PC-3 (cell line): ENCODE measurements around the gene MUCL3. TPM values are rescaled to one million over a fixed set of nuclear protein-coding genes. Genes with fewer than 3 reads are reported as not detected.
"Not testable (repeated sequence)": the region's sequence is repeated elsewhere in the genome, so short reads cannot be mapped to it uniquely, and the experiment has no call there.

Source experiments
- ATAC-seq: fragments of 200-7000 bp; cut with Tn5 transposase; 2 replicates; pipeline ENCODE4 v1.9.1; 2020; ENCODE audit warnings: mild to moderate bottlenecking, moderate library complexity
- BruUV-seq: library from RNA; stranded (reverse); fragments of 400-500 nt; replicated peaks from 2 replicates; lab custom pipeline; 2021; lab: Mats Ljungman, UMichigan
- CTCF ChIA-PET: fragments of 300-600 bp; sonication (Branson Sonifier 250); formaldehyde crosslinking; loops from one replicate; lab custom pipeline; 2022; ENCODE audit warnings: antibody characterized with exemption; lab: Charles Lee
- POLR2A ChIA-PET: fragments of 300-600 bp; sonication (Branson Sonifier 250); formaldehyde crosslinking; loops from one replicate; lab custom pipeline; 2022; ENCODE audit warnings: antibody characterized with exemption; ENCODE audit not compliant: unreplicated experiment; lab: Charles Lee
- DNase-seq: peaks from one replicate; pipeline ENCODE4 v3.0.0-alpha.2; 2015
- H2AFZ ChIP-seq: fragments of 300-600 bp; sonication (generic); 2 replicates; pipeline ENCODE4 v1.6.0; 2016; ENCODE audit warnings: antibody characterized with exemption, low read length
- H3F3A ChIP-seq: fragments of 300-600 bp; sonication (generic); one replicate; pipeline ENCODE4 v1.6.0; 2017; ENCODE audit warnings: antibody characterized with exemption, low read length, control low read depth, mild to moderate bottlenecking; ENCODE audit not compliant: unreplicated experiment
- H3K27ac ChIP-seq: fragments of 300-600 bp; sonication (generic); 2 replicates; pipeline ENCODE4 v1.5.1; 2016; ENCODE audit warnings: mild to moderate bottlenecking, low read length
- H3K27me3 ChIP-seq: fragments of 300-600 bp; sonication (generic); 2 replicates; pipeline ENCODE4 v1.6.1; 2016; ENCODE audit warnings: low read length, mixed read lengths
- H3K36me3 ChIP-seq: fragments of 300-600 bp; sonication (generic); 2 replicates; pipeline ENCODE4 v1.6.1; 2016; ENCODE audit warnings: low read depth, mixed run types, low read length, mixed read lengths
- H3K4me1 ChIP-seq: fragments of 300-600 bp; sonication (generic); 2 replicates; pipeline ENCODE4 v1.5.1; 2016; ENCODE audit warnings: low read length; ENCODE audit not compliant: insufficient read depth
- H3K4me2 ChIP-seq: fragments of 300-600 bp; sonication (generic); 2 replicates; pipeline ENCODE4 v1.6.0; 2016; ENCODE audit warnings: low read length
- H3K4me3 ChIP-seq: fragments of 300-600 bp; sonication (generic); 2 replicates; pipeline ENCODE4 v1.5.1; 2016; ENCODE audit warnings: mild to moderate bottlenecking, low read length, mixed read lengths
- H3K79me2 ChIP-seq: fragments of 300-600 bp; sonication (generic); 2 replicates; pipeline ENCODE4 v1.6.1; 2017; ENCODE audit warnings: low read length, mixed read lengths
- H3K9ac ChIP-seq: fragments of 300-600 bp; sonication (generic); 2 replicates; pipeline ENCODE4 v1.6.0; 2016; ENCODE audit warnings: mild to moderate bottlenecking, low read length
- H3K9me2 ChIP-seq: fragments of 300-600 bp; sonication (generic); replicated peaks from 2 replicates; pipeline ENCODE4 v1.6.1; 2016; ENCODE audit warnings: mixed run types, low read length, mixed read lengths
- H3K9me3 ChIP-seq: fragments of 300-600 bp; sonication (generic); 2 replicates; pipeline ENCODE4 v1.6.1; 2016; ENCODE audit warnings: low read length, mixed read lengths
- H4K20me1 ChIP-seq: fragments of 300-600 bp; sonication (generic); 2 replicates; pipeline ENCODE4 v1.6.1; 2016; ENCODE audit warnings: low read length, mixed read lengths
- EZH2 ChIP-seq: fragments of 300-600 bp; sonication (generic); IDR thresholded peaks from one replicate; pipeline ENCODE4 v1.6.1; 2017; ENCODE audit warnings: antibody characterized with exemption, mild to moderate bottlenecking, low read length; ENCODE audit not compliant: unreplicated experiment
- EZH2phosphoT487 ChIP-seq: fragments of 300-600 bp; sonication (generic); IDR thresholded peaks from 2 replicates; pipeline ENCODE4 v1.6.1; 2018; ENCODE audit warnings: mild to moderate bottlenecking, antibody characterized with exemption, low read length, borderline replicate concordance
- intact Hi-C: fragments of 100-400 bp; cut with micrococcal nuclease; formaldehyde crosslinking; loops from 2 replicates; pipeline ENCODE4 v1.9.0; 2023
- total RNA-seq: library from RNA; depleted of rRNA; stranded (reverse); fragments of >200 nt; gene quantifications from 2 replicates; pipeline ENCODE4 v1.2.3, GENCODE V29; 2014
- TF ChIP-seq, protein P1 (sequence below): fragments of 300-600 bp; sonication (generic); conservative IDR thresholded peaks from 2 replicates; pipeline ENCODE4 v1.5.1; 2017; ENCODE audit warnings: antibody characterized with exemption, low read depth, mild to moderate bottlenecking, low read length

MUCL3 gene
- total RNA-seq, 1 experiment from 2014 or later = 0.04 TPM

DNA sequence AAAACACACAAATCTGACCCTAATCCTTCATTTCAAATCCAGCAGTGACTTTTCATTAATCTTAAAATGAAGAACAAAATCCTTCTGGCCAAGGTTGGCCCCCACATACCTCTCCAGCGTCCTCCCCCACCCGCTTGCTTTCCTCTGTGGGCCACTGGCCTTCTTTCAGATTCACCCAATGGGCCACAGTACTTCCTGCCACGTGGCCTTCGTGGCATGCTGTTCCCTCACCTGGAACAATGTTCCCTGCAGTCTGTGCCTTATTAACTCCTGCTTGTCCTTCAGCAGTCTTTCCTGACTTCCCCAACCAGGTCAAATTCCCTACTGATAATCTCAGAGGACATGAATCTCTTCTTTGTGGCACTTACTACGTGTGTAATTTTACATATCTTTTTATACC, 38.1 kb upstream of the MUCL3 start:
- no peak for ATAC-seq
- Histone ChIP-seq H3K4me1 (no peaks in the 10 kb centered on the region), H3K9ac (no peak overlapping the region), H3K9me3 (no peaks in the 10 kb centered on the region), H3K9me2 (no peaks in the 10 kb centered on the region), H3K27ac (no peak overlapping the region), H3K4me2 (no peak overlapping the region), H4K20me1 (no peaks in the 10 kb centered on the region), H3K79me2 (no peaks in the 10 kb centered on the region), H3K4me3 (no peak overlapping the region), H3F3A (no peaks in the 10 kb centered on the region), H2AFZ (no peak overlapping the region), H3K36me3 (peaks cover 19% of the 10 kb centered on the region; the same call in 1 of the 2 replicates), H3K27me3 (no peaks in the 10 kb centered on the region)
- CTCF ChIA-PET = no interaction called here
- DNase-seq = no peak
- TF ChIP-seq EZH2 (no peak), EZH2phosphoT487 (no peak)
- TF ChIP-seq, protein P1, sequence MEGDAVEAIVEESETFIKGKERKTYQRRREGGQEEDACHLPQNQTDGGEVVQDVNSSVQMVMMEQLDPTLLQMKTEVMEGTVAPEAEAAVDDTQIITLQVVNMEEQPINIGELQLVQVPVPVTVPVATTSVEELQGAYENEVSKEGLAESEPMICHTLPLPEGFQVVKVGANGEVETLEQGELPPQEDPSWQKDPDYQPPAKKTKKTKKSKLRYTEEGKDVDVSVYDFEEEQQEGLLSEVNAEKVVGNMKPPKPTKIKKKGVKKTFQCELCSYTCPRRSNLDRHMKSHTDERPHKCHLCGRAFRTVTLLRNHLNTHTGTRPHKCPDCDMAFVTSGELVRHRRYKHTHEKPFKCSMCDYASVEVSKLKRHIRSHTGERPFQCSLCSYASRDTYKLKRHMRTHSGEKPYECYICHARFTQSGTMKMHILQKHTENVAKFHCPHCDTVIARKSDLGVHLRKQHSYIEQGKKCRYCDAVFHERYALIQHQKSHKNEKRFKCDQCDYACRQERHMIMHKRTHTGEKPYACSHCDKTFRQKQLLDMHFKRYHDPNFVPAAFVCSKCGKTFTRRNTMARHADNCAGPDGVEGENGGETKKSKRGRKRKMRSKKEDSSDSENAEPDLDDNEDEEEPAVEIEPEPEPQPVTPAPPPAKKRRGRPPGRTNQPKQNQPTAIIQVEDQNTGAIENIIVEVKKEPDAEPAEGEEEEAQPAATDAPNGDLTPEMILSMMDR = no peak
- intact Hi-C loops = no loop called here
- POLR2A ChIA-PET = no interaction called here
- no TSS peak for BruUV-seq

DNA sequence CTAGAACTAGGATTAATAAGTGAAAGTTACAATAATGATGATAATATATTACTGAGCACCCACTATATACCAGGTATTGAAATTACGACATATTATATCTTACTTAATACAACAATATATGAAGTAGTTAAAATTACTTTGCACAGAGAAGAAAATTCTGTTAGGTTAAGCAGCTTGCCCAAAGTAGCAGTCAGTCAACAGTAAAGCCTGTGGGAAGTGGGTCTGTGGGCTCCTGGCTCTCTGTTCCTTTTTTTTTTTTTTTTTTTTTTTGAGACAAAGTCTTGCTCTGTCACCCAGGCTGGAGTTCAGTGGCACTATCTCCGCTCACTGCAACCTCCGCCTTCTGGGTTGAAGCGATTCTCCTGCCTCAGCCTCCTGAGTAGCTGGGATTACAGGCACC, 37.5 kb upstream of the MUCL3 start:
- CTCF ChIA-PET = no interaction called here
- no peak for ATAC-seq
- H3K27me3 ChIP-seq = no peaks in the 10 kb centered on the region
- H3K27ac ChIP-seq = no peak overlapping the region
- H3K4me2 ChIP-seq = no peak overlapping the region
- no peak overlapping the region for H3K9ac ChIP-seq
- POLR2A ChIA-PET = no interaction called here
- intact Hi-C loops = no loop called here
- no TSS peak for BruUV-seq
- H3K36me3 ChIP-seq = peaks cover 14% of the 10 kb centered on the region; the same call in 1 of the 2 replicates
- H3K4me1 ChIP-seq = no peaks in the 10 kb centered on the region
- H4K20me1 ChIP-seq = no peaks in the 10 kb centered on the region
- TF ChIP-seq, protein P1 = no peak
- TF ChIP-seq EZH2 = no peak
- TF ChIP-seq EZH2phosphoT487 = no peak
- H2AFZ ChIP-seq = no peak overlapping the region
- no peak overlapping the region for H3K4me3 ChIP-seq
- peaks cover 2% of the 10 kb centered on the region for H3K79me2 ChIP-seq
- DNase-seq = no peak
- H3K9me2 ChIP-seq = no peaks in the 10 kb centered on the region
- H3F3A ChIP-seq = no peaks in the 10 kb centered on the region
- H3K9me3 ChIP-seq = no peaks in the 10 kb centered on the region

DNA sequence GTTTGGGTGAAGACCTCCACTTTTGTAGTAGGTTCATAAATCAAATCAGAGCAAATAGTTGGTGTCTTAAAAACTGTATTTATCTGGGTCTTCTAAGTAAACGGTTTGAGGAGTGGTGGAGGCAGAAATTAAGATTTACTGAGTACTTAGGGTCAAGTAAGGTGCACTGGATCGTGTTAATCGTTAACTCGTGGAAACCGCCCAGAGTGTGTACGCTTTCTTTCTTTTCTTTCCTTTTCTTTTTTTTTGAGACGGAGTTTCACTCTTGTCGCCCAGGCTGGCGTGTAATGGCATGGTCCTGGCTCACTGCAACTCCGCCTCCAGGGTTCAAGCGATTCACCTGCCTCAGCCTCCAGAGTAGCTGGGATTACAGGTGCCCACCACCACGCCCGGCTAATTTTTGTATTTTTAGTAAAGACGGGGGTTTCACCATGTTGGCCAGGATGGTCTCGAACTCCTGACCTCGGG, 33.4 kb upstream of the MUCL3 start:
- peak overlapping the region; percentile 88 for H3K4me2 ChIP-seq
- H3K9me3 ChIP-seq, H3K27me3 ChIP-seq, H3F3A ChIP-seq, H3K9ac ChIP-seq, ATAC-seq, H3K27ac ChIP-seq, H3K4me1 ChIP-seq, intact Hi-C loops, DNase-seq, H4K20me1 ChIP-seq, H3K9me2 ChIP-seq, H3K36me3 ChIP-seq: not testable (repeated sequence)
- H3K4me3 ChIP-seq = peak overlapping the region; percentile 100
- BruUV-seq = TSS peak; percentile 51
- H2AFZ ChIP-seq = 0 out of 2 replicates have a peak overlapping the region, but pooled peaks have one; percentile 58
- POLR2A ChIA-PET = interaction anchor here (0.5 to 0.9 kb wide), 4 partner anchors 22 to 176 kb away, joined by 3 to 7 read pairs (median 4); no protein-coding TSS in a partner anchor
- CTCF ChIA-PET = interaction anchor here (0.6 to 1.0 kb wide), 2 partner anchors 172 to 218 kb away, joined by 3 read pairs; no protein-coding TSS in a partner anchor
- H3K79me2 ChIP-seq = peaks cover 18% of the 10 kb centered on the region
